ENCODE results near the gene PARP8.
"Not testable (repeated sequence)": the region's sequence is repeated elsewhere in the genome, so short reads cannot be mapped to it uniquely, and the experiment has no call there.

The PARP8 gene

GRCh38 chr5:50766967-50767366 is 100.5 kb downstream of the PARP8 start:
- in situ Hi-C loops (cut with HindIII; ENCODE audit: low sequenced_read_pairs): no loop called here

- in situ Hi-C loops (cut with HindIII; ENCODE audit: low sequenced_read_pairs): no loop called here
Observed at GRCh38 chr5:50767588-50767987, 101.2 kb downstream of the PARP8 start.

- in situ Hi-C loops (cut with HindIII; ENCODE audit: low sequenced_read_pairs): no loop called here
Observed at GRCh38 chr5:50768634-50769033, 102.2 kb downstream of the PARP8 start.

GRCh38 chr5:50770441-50770840 is 104.0 kb downstream of the PARP8 start:
- in situ Hi-C loops (cut with HindIII; ENCODE audit: low sequenced_read_pairs): no loop called here

GRCh38 chr5:50774446-50775175 is 108.2 kb downstream of the PARP8 start:
- in situ Hi-C loops (cut with HindIII; ENCODE audit: low sequenced_read_pairs): not testable (repeated sequence)

GRCh38 chr5:50786073-50786472 is 119.6 kb downstream of the PARP8 start:
- in situ Hi-C loops (cut with HindIII; ENCODE audit: low sequenced_read_pairs): no loop called here

- in situ Hi-C loops (cut with HindIII; ENCODE audit: low sequenced_read_pairs): no loop called here
Observed at GRCh38 chr5:50791813-50792212, 125.4 kb downstream of the PARP8 start.

- in situ Hi-C loops (cut with HindIII; ENCODE audit: low sequenced_read_pairs): no loop called here
Observed at GRCh38 chr5:50792843-50793242, 126.4 kb downstream of the PARP8 start.

- in situ Hi-C loops (cut with HindIII; ENCODE audit: low sequenced_read_pairs): no loop called here
Observed at GRCh38 chr5:50794812-50795211, 128.4 kb downstream of the PARP8 start.

GRCh38 chr5:50798002-50798401 is 131.6 kb downstream of the PARP8 start:
- in situ Hi-C loops (cut with HindIII; ENCODE audit: low sequenced_read_pairs): no loop called here

GRCh38 chr5:50799596-50799995 is 133.2 kb downstream of the PARP8 start:
- in situ Hi-C loops (cut with HindIII; ENCODE audit: low sequenced_read_pairs): no loop called here

- in situ Hi-C loops (cut with HindIII; ENCODE audit: low sequenced_read_pairs): no loop called here
Observed at GRCh38 chr5:50800410-50800809, 134.0 kb downstream of the PARP8 start.

GRCh38 chr5:50807661-50808060 is 141.2 kb downstream of the PARP8 start:
- in situ Hi-C loops (cut with HindIII; ENCODE audit: low sequenced_read_pairs): no loop called here

GRCh38 chr5:50808406-50808805 is 142.0 kb downstream of the PARP8 start:
- in situ Hi-C loops (cut with HindIII; ENCODE audit: low sequenced_read_pairs): no loop called here

GRCh38 chr5:50811746-50812145 is 145.3 kb downstream of the PARP8 start:
- in situ Hi-C loops (cut with HindIII; ENCODE audit: low sequenced_read_pairs): not testable (repeated sequence)

- in situ Hi-C loops (cut with HindIII; ENCODE audit: low sequenced_read_pairs): no loop called here
Observed at GRCh38 chr5:50813691-50814090, 147.3 kb downstream of the PARP8 start.

- in situ Hi-C loops (cut with HindIII; ENCODE audit: low sequenced_read_pairs): no loop called here
Observed at GRCh38 chr5:50814556-50814955, 148.1 kb downstream of the PARP8 start.

GRCh38 chr5:50822046-50822445 is 155.6 kb downstream of the PARP8 start:
- in situ Hi-C loops (cut with HindIII; ENCODE audit: low sequenced_read_pairs): no loop called here

- in situ Hi-C loops (cut with HindIII; ENCODE audit: low sequenced_read_pairs): no loop called here
Observed at GRCh38 chr5:50822761-50823160, 156.3 kb downstream of the PARP8 start.

- in situ Hi-C loops (cut with HindIII; ENCODE audit: low sequenced_read_pairs): no loop called here
Observed at GRCh38 chr5:50823568-50823967, 157.1 kb downstream of the PARP8 start.

GRCh38 chr5:50824109-50824508 is 157.7 kb downstream of the PARP8 start:
- in situ Hi-C loops (cut with HindIII; ENCODE audit: low sequenced_read_pairs): no loop called here

GRCh38 chr5:50827516-50828247 is 161.2 kb downstream of the PARP8 start:
- in situ Hi-C loops (cut with HindIII; ENCODE audit: low sequenced_read_pairs): no loop called here

Measured in endothelial cell of hepatic sinusoid (primary cell).